Measurements from ENCODE around the gene MRPL47. TPM values are rescaled to one million over a fixed set of nuclear protein-coding genes. Genes with fewer than 3 reads are reported as not detected.

The MRPL47 gene
- total and polyA plus RNA-seq, 9 of the 15 experiments (the other 6 are each of a cell fraction or from before 2014, with no cell fraction given): 101 to 437 (median 141) TPM

DNA sequence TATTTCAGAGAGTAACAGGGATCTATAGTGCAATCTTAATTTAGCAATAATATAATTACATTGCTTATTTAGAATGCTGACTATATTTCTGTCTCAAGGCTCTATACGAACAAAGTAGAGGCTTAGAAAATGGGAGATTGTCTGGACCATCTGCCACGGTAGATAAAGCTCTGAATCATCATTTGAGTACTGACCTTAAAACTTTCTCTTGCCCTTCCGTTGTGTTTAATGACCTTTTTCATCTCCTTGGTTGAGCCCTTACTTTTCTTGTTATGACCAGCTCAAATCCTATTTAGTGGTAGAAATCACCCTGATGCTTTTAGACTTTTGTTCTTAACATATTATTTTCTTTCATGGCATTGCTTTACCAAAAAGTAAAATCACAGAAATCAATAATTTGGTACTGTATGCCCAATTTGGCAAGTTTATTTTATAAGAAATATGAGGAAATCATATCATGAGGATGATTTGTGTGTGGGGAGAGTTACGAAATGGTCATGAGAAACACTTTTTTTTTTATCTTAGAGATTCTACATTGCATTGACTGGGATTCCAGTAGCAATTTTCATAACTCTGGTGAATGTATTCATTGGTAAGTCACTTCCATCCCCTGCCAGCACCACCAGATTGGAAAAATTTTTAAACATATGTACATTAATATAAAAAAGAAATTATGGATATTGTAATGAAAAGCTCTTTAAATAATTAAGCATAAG, 11.2 kb upstream of the MRPL47 start (continued):
- TF ChIP-seq KDM5B (IDR thresholded peaks at IDR 0.05; ENCODE audit: insufficient replicate concordance, low read depth, low read length) (no peak), HLTF (IDR thresholded peaks at IDR 0.05) (no peak), TGIF2 (CRISPR knock-in tag; IDR thresholded peaks at IDR 0.05) (no peak), NR1H2 (CRISPR knock-in tag; IDR thresholded peaks at IDR 0.05) (no peak), ZNF224 (CRISPR knock-in tag; IDR thresholded peaks at IDR 0.05) (no peak), ZNF551 (CRISPR knock-in tag; IDR thresholded peaks at IDR 0.05) (no peak), CREBBP (IDR thresholded peaks at IDR 0.05; ENCODE audit: low read depth, low read length) (no peak), JUNB (CRISPR knock-in tag; conservative IDR thresholded peaks at IDR 0.05) (no peak), MAFG (tag; conservative IDR thresholded peaks at IDR 0.05) (peak; percentile 43; the same call in 1 of the 2 replicates), PRPF4 (IDR thresholded peaks at IDR 0.05; ENCODE audit: insufficient read depth, low read depth, low read length, poor library complexity, severe bottlenecking) (no peak), HMGN3 (IDR thresholded peaks at IDR 0.05; ENCODE audit: borderline replicate concordance, extremely low read depth, insufficient read length, low read depth, low read length) (no peak), NFIC (IDR thresholded peaks at IDR 0.05) (peak; percentile 55), HIVEP1 (CRISPR knock-in tag; IDR thresholded peaks at IDR 0.05) (no peak), HMG20A (CRISPR knock-in tag; conservative IDR thresholded peaks at IDR 0.05) (no peak), ZNF23 (CRISPR knock-in tag; IDR thresholded peaks at IDR 0.05) (no peak), CCNT2 (IDR thresholded peaks at IDR 0.05; ENCODE audit: borderline replicate concordance, extremely low read depth, insufficient read length, low read depth, low read length) (peak; percentile 84), CCAR2 (IDR thresholded peaks at IDR 0.05; ENCODE audit: low read depth, low read length) (no peak), OTX1 (CRISPR knock-in tag; IDR thresholded peaks at IDR 0.05) (no peak), SMARCC2 (IDR thresholded peaks at IDR 0.05; ENCODE audit: low read depth) (peak; percentile 93), CHD1 (IDR thresholded peaks at IDR 0.05; ENCODE audit: low read length) (no peak), ARNT (IDR thresholded peaks at IDR 0.05) (peak in 1 of 2 experiments; percentile 87; a peak in 2 of 4 replicates), PRMT5 (CRISPR knock-in tag; IDR thresholded peaks at IDR 0.05) (no peak)
- TF ChIP-seq, protein P1, sequence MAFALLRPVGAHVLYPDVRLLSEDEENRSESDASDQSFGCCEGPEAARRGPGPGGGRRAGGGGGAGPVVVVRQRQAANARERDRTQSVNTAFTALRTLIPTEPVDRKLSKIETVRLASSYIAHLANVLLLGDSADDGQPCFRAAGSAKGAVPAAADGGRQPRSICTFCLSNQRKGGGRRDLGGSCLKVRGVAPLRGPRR (CRISPR knock-in tag; IDR thresholded peaks at IDR 0.05): no peak
- TF ChIP-seq, protein P2, sequence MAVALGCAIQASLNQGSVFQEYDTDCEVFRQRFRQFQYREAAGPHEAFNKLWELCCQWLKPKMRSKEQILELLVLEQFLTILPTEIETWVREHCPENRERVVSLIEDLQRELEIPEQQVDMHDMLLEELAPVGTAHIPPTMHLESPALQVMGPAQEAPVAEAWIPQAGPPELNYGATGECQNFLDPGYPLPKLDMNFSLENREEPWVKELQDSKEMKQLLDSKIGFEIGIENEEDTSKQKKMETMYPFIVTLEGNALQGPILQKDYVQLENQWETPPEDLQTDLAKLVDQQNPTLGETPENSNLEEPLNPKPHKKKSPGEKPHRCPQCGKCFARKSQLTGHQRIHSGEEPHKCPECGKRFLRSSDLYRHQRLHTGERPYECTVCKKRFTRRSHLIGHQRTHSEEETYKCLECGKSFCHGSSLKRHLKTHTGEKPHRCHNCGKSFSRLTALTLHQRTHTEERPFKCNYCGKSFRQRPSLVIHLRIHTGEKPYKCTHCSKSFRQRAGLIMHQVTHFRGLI (CRISPR knock-in tag; IDR thresholded peaks at IDR 0.05): no peak
- TF ChIP-seq, protein P3, sequence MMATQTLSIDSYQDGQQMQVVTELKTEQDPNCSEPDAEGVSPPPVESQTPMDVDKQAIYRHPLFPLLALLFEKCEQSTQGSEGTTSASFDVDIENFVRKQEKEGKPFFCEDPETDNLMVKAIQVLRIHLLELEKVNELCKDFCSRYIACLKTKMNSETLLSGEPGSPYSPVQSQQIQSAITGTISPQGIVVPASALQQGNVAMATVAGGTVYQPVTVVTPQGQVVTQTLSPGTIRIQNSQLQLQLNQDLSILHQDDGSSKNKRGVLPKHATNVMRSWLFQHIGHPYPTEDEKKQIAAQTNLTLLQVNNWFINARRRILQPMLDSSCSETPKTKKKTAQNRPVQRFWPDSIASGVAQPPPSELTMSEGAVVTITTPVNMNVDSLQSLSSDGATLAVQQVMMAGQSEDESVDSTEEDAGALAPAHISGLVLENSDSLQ (IDR thresholded peaks at IDR 0.05): no peak
- TF ChIP-seq, protein P4, sequence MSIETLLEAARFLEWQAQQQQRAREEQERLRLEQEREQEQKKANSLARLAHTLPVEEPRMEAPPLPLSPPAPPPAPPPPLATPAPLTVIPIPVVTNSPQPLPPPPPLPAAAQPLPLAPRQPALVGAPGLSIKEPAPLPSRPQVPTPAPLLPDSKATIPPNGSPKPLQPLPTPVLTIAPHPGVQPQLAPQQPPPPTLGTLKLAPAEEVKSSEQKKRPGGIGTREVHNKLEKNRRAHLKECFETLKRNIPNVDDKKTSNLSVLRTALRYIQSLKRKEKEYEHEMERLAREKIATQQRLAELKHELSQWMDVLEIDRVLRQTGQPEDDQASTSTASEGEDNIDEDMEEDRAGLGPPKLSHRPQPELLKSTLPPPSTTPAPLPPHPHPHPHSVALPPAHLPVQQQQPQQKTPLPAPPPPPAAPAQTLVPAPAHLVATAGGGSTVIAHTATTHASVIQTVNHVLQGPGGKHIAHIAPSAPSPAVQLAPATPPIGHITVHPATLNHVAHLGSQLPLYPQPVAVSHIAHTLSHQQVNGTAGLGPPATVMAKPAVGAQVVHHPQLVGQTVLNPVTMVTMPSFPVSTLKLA (conservative IDR thresholded peaks at IDR 0.05): 0 out of 4 replicates have a peak, but pooled peaks of 1 of the 2 experiments have one; percentile 34
